LoVo (cell line): ENCODE results near the gene PELO.

Source experiments
- DNase-seq: peaks from one replicate; pipeline ENCODE4 v3.0.0-alpha.2; 2016; ENCODE audit warnings: low spot score

PELO gene

GRCh38 chr5:52771343-52772039 lies 16.2 kb upstream of the PELO start:
- no peak for DNase-seq

- no peak for DNase-seq
These were observed 15.0 kb upstream of the PELO start for GRCh38 chr5:52772668-52773067.

- DNase-seq, result no peak
These were observed 14.4 kb upstream of the PELO start for GRCh38 chr5:52773342-52773741.

- no peak for DNase-seq
These were observed 13.7 kb upstream of the PELO start for GRCh38 chr5:52774005-52774410.

- no peak for DNase-seq
These were observed 11.6 kb upstream of the PELO start for GRCh38 chr5:52776116-52776515.

GRCh38 chr5:52777186-52777585 lies 10.5 kb upstream of the PELO start:
- no peak for DNase-seq

- no peak for DNase-seq
These were observed 8.9 kb upstream of the PELO start for GRCh38 chr5:52778781-52779180.

- no peak for DNase-seq
These were observed 8.5 kb upstream of the PELO start for GRCh38 chr5:52779213-52779612.

GRCh38 chr5:52783226-52783959 lies 4.3 kb upstream of the PELO start:
- peak; percentile 70 for DNase-seq

- DNase-seq, result peak; percentile 45
These were observed 3.0 kb upstream of the PELO start for GRCh38 chr5:52784737-52785136.

GRCh38 chr5:52786391-52786790 lies 1.3 kb upstream of the PELO start:
- DNase-seq, result no peak

- peak; percentile 41 for DNase-seq
These were observed 642 bp upstream of the PELO start for GRCh38 chr5:52786949-52787599.

GRCh38 chr5:52788505-52788821 lies 747 bp downstream of the PELO start:
- no peak for DNase-seq

- DNase-seq, result peak; percentile 34
These were observed 1.7 kb downstream of the PELO start for GRCh38 chr5:52789378-52789777.

- no peak for DNase-seq
These were observed 2.1 kb downstream of the PELO start for GRCh38 chr5:52789851-52790250.

- DNase-seq, result no peak
These were observed 3.6 kb downstream of the PELO start for GRCh38 chr5:52791366-52791765.

- DNase-seq, result no peak
These were observed 6.8 kb downstream of the PELO start for GRCh38 chr5:52794519-52794918.

GRCh38 chr5:52796031-52796430 lies 8.3 kb downstream of the PELO start:
- no peak for DNase-seq

- no peak for DNase-seq
These were observed 8.9 kb downstream of the PELO start for GRCh38 chr5:52796516-52797103.

GRCh38 chr5:52798938-52799337 lies 11.2 kb downstream of the PELO start:
- no peak for DNase-seq

GRCh38 chr5:52799358-52799982 lies 11.8 kb downstream of the PELO start:
- peak; percentile 55 for DNase-seq

- DNase-seq, result peak; percentile 98
These were observed 12.3 kb downstream of the PELO start for GRCh38 chr5:52799983-52800393.
